Fibroblast of lung (primary cell): Measurements from ENCODE around the gene ERRFI1. TPM values are rescaled to one million over a fixed set of nuclear protein-coding genes. Genes with fewer than 3 reads are reported as not detected.

Experiments
- DNase-seq, 2 donors: peaks; one replicate each; pipeline versions ENCODE4 v3.0.0 to v3.0.0-alpha.2; 2010; ENCODE audit warnings: low read depth in 2 of 2
- H2AFZ ChIP-seq: 2 replicates; pipeline ENCODE4 v1.5.1; 2012; ENCODE audit warnings: low read length, control low read depth, inconsistent platforms
- H3K27ac ChIP-seq: 2 replicates; pipeline ENCODE4 v1.5.1; 2011; ENCODE audit warnings: low read length, control low read depth; ENCODE audit not compliant: insufficient read depth
- H3K27me3 ChIP-seq: 2 replicates; pipeline ENCODE4 v1.5.1; 2011; ENCODE audit warnings: mild to moderate bottlenecking, low read length; ENCODE audit not compliant: control insufficient read depth, insufficient read depth
- H3K36me3 ChIP-seq: 2 replicates; pipeline ENCODE4 v1.5.1; 2011; ENCODE audit warnings: low read length; ENCODE audit not compliant: control insufficient read depth, insufficient read depth
- H3K4me1 ChIP-seq: 2 replicates; pipeline ENCODE4 v1.5.1; 2011; ENCODE audit warnings: low read length; ENCODE audit not compliant: control insufficient read depth, insufficient read depth; ENCODE audit errors: extremely low read depth
- H3K4me2 ChIP-seq: 2 replicates; pipeline ENCODE4 v1.5.1; 2011; ENCODE audit warnings: low read length, control low read depth; ENCODE audit not compliant: insufficient read depth; ENCODE audit errors: extremely low read depth
- H3K4me3 ChIP-seq, 4 experiments: fragments of 200-600 bp in 1 of 4; sonication (generic) in 1 of 4; replicated peaks in 1 of 4; 2 replicates each; pipeline ENCODE4 v1.5.1; 2011 to 2016; ENCODE audit warnings: low read length in 4 of 4, low read depth in 3 of 4, mild to moderate bottlenecking in 3 of 4, control low read depth in 2 of 4, inconsistent platforms in 1 of 4, mixed read lengths in 1 of 4; ENCODE audit not compliant: insufficient read depth in 1 of 4; ENCODE audit errors: control extremely low read depth in 1 of 4
- H3K79me2 ChIP-seq: 2 replicates; pipeline ENCODE4 v1.5.1; 2012; ENCODE audit warnings: mild to moderate bottlenecking, low read length, inconsistent platforms; ENCODE audit not compliant: control insufficient read depth, insufficient read depth
- H3K9ac ChIP-seq: 2 replicates; pipeline ENCODE4 v1.5.1; 2011; ENCODE audit warnings: mild to moderate bottlenecking, low read length, control low read depth; ENCODE audit not compliant: insufficient read depth
- H3K9me3 ChIP-seq: 2 replicates; pipeline ENCODE4 v1.5.1; 2012; ENCODE audit warnings: low read depth, low read length; ENCODE audit not compliant: control insufficient read depth, insufficient read depth
- H4K20me1 ChIP-seq: 2 replicates; pipeline ENCODE4 v1.5.1; 2011; ENCODE audit warnings: low read length; ENCODE audit not compliant: control insufficient read depth, insufficient read depth; ENCODE audit errors: extremely low read depth
- EZH2 ChIP-seq: IDR thresholded peaks from 2 replicates; pipeline ENCODE4 v1.5.1; 2012; ENCODE audit warnings: low read length, control low read depth, mild to moderate bottlenecking; ENCODE audit errors: missing control alignments
- polyA plus RNA-seq, 2 donors: library from polyadenylated mRNA; depleted of rRNA in 1 of 2; stranded (reverse) in 1 of 2; unstranded in 1 of 2; fragments of >200 nt; gene quantifications; 2 replicates each; pipeline ENCODE4 v1.2.1, GENCODE V29; 2011 to 2012; ENCODE audit warnings: missing spikeins in 1 of 2
- total RNA-seq: library from RNA; depleted of rRNA; stranded (reverse); fragments of >200 nt; gene quantifications from 2 replicates; pipeline ENCODE4 v1.2.1, GENCODE V29; 2014
- TF ChIP-seq, protein P1 (sequence below), 2 donors: IDR thresholded peaks in 1 of 2; conservative IDR thresholded peaks in 1 of 2; 1 replicate in 1 of 2; 2 replicates in 1 of 2; pipeline ENCODE4 v1.5.1; 2011 to 2012; ENCODE audit warnings: low read length in 2 of 2, control low read depth in 1 of 2, inconsistent platforms in 1 of 2, low read depth in 1 of 2, mild to moderate bottlenecking in 1 of 2

The ERRFI1 gene
- total and polyA plus RNA-seq, 2 donors (not counting 1 experiment from before 2014, with no cell fraction given), result 46.2 to 105 TPM

- no peak for TF ChIP-seq EZH2
- TF ChIP-seq, protein P1, sequence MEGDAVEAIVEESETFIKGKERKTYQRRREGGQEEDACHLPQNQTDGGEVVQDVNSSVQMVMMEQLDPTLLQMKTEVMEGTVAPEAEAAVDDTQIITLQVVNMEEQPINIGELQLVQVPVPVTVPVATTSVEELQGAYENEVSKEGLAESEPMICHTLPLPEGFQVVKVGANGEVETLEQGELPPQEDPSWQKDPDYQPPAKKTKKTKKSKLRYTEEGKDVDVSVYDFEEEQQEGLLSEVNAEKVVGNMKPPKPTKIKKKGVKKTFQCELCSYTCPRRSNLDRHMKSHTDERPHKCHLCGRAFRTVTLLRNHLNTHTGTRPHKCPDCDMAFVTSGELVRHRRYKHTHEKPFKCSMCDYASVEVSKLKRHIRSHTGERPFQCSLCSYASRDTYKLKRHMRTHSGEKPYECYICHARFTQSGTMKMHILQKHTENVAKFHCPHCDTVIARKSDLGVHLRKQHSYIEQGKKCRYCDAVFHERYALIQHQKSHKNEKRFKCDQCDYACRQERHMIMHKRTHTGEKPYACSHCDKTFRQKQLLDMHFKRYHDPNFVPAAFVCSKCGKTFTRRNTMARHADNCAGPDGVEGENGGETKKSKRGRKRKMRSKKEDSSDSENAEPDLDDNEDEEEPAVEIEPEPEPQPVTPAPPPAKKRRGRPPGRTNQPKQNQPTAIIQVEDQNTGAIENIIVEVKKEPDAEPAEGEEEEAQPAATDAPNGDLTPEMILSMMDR (conservative IDR thresholded peaks at IDR 0.05 in 1 of 2, IDR thresholded peaks at IDR 0.05 in 1 of 2; ENCODE audit: low read depth in 1 of 2, low read length in 2 of 2), result no peak
- DNase-seq, result peak in 1 of 2 donors; percentile 38
Measured at GRCh38 chr1:8013800-8014199, 12.3 kb downstream of the ERRFI1 start.

GRCh38 chr1:8013399-8013798, 12.7 kb downstream of the ERRFI1 start:
- Histone ChIP-seq H3K4me2 (no peak overlapping the region), H3K27ac (no peak overlapping the region), H3K36me3 (peaks cover 21% of the 10 kb centered on the region), H3K9me3 (no peaks in the 10 kb centered on the region), H3K9ac (no peak overlapping the region), H3K4me3 (no peak overlapping the region), H3K79me2 (peaks cover 51% of the 10 kb centered on the region), H3K27me3 (no peaks in the 10 kb centered on the region), H3K4me1 (peaks cover 34% of the 10 kb centered on the region), H2AFZ (no peak overlapping the region), H4K20me1 (no peaks in the 10 kb centered on the region)
- peak in 1 of 2 donors; percentile 5 for DNase-seq
- TF ChIP-seq EZH2, result no peak
- TF ChIP-seq, protein P1 (conservative IDR thresholded peaks at IDR 0.05 in 1 of 2, IDR thresholded peaks at IDR 0.05 in 1 of 2; ENCODE audit: low read depth in 1 of 2, low read length in 2 of 2), result no peak

More at GRCh38 chr1:8013800-8014199, 12.3 kb downstream of the ERRFI1 start:
- no peaks in the 10 kb centered on the region for H4K20me1 ChIP-seq
- H3K4me2 ChIP-seq, result no peak overlapping the region
- H3K9me3 ChIP-seq, result no peaks in the 10 kb centered on the region
- peaks cover 34% of the 10 kb centered on the region for H3K4me1 ChIP-seq
- H3K27me3 ChIP-seq, result no peaks in the 10 kb centered on the region
- peaks cover 55% of the 10 kb centered on the region for H3K79me2 ChIP-seq
- no peak overlapping the region for H3K27ac ChIP-seq
- peaks cover 21% of the 10 kb centered on the region for H3K36me3 ChIP-seq
- no peak overlapping the region for H3K4me3 ChIP-seq
- H2AFZ ChIP-seq, result no peak overlapping the region
- no peak overlapping the region for H3K9ac ChIP-seq

DNA sequence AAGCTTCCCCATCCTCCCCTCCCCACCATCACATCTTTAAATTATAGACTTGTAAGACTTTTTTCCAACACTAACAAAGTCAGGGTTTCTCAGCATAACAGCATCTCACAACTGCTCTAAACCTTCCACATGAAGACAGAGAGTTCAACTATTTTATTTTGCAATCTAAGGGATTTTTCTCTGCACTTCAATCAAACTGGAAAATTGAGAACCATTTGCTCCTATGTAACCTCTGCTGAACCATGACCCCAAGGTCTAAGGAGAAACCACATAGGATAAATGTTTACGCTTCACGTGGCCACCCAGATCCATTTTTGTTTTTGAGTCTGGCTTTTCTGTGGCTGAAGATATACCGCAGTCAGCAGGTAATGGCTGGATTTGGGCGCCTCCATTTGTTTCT, 13.2 kb downstream of the ERRFI1 start:
- Histone ChIP-seq H3K4me1 (peaks cover 33% of the 10 kb centered on the region), H4K20me1 (no peaks in the 10 kb centered on the region), H3K36me3 (peaks cover 21% of the 10 kb centered on the region), H3K4me2 (no peak overlapping the region), H3K27ac (no peak overlapping the region), H3K27me3 (no peaks in the 10 kb centered on the region), H3K79me2 (peaks cover 47% of the 10 kb centered on the region), H2AFZ (no peak overlapping the region), H3K9me3 (no peaks in the 10 kb centered on the region), H3K4me3 (no peak overlapping the region), H3K9ac (no peak overlapping the region)
- peak in 1 of 2 donors; percentile 8 for DNase-seq
- TF ChIP-seq, protein P1 (conservative IDR thresholded peaks at IDR 0.05 in 1 of 2, IDR thresholded peaks at IDR 0.05 in 1 of 2; ENCODE audit: low read depth in 1 of 2, low read length in 2 of 2), result no peak
- TF ChIP-seq EZH2, result no peak
